ENCODE measurements around the gene PPDPF.

The PPDPF gene

GRCh38 chr20:63522091-63522868 is 1.7 kb downstream of the PPDPF start:
- DNase-seq: no peak

- no peak for DNase-seq
These were observed 2.5 kb downstream of the PPDPF start for GRCh38 chr20:63522981-63523611.

GRCh38 chr20:63525185-63525584 is 4.6 kb downstream of the PPDPF start:
- DNase-seq: no peak

GRCh38 chr20:63525971-63526370 is 5.4 kb downstream of the PPDPF start:
- DNase-seq: no peak

- no peak for DNase-seq
These were observed 6.6 kb downstream of the PPDPF start for GRCh38 chr20:63527184-63527583.

- no peak for DNase-seq
These were observed 8.8 kb downstream of the PPDPF start for GRCh38 chr20:63529180-63529860.

GRCh38 chr20:63529861-63530787 is 9.6 kb downstream of the PPDPF start:
- DNase-seq: no peak

GRCh38 chr20:63530788-63531160 is 10.2 kb downstream of the PPDPF start:
- no peak for DNase-seq

GRCh38 chr20:63531686-63532448 is 11.3 kb downstream of the PPDPF start:
- DNase-seq: no peak

- DNase-seq: no peak
These were observed 11.9 kb downstream of the PPDPF start for GRCh38 chr20:63532449-63532971.

GRCh38 chr20:63533388-63533787 is 12.8 kb downstream of the PPDPF start:
- no peak for DNase-seq

- DNase-seq: no peak
These were observed 13.4 kb downstream of the PPDPF start for GRCh38 chr20:63533871-63534393.

- no peak for DNase-seq
These were observed 13.9 kb downstream of the PPDPF start for GRCh38 chr20:63534427-63534830.

- no peak for DNase-seq
These were observed 14.5 kb downstream of the PPDPF start for GRCh38 chr20:63534831-63535651.

GRCh38 chr20:63536241-63536977 is 15.8 kb downstream of the PPDPF start:
- no peak for DNase-seq

- no peak for DNase-seq
These were observed 16.5 kb downstream of the PPDPF start, which contains the start of gene PTK6 for GRCh38 chr20:63536997-63537524. TSS of gene PTK6 (minus strand) at chr20:63537376. CDS start at chr20:63537314, 62 bp downstream.

GRCh38 chr20:63537525-63538203 is 17.1 kb downstream of the PPDPF start:
- peak; percentile 91 for DNase-seq

- DNase-seq: no peak
These were observed 17.9 kb downstream of the PPDPF start for GRCh38 chr20:63538204-63539091.
